Transverse colon (tissue), 4 donors: ENCODE results near the gene GALNT1. TPM values are rescaled to one million over a fixed set of nuclear protein-coding genes. Genes with fewer than 3 reads are reported as not detected.

ENCODE experiments used
- DNase-seq: peaks from one replicate; pipeline ENCODE4 v3.0.0-alpha.2; 2019
- H3K27ac ChIP-seq, 4 donors: fragments of 200-600 bp; sonication (generic); 2 replicates each; pipeline ENCODE4 v1.5.1; 2016 to 2018; ENCODE audit warnings: inconsistent platforms in 4 of 4
- H3K27me3 ChIP-seq: fragments of 200-600 bp; sonication (generic); 2 replicates; pipeline ENCODE4 v1.5.1; 2017; ENCODE audit warnings: inconsistent platforms
- H3K36me3 ChIP-seq, 4 donors: fragments of 200-600 bp; sonication (generic); 2 replicates each; pipeline ENCODE4 v1.5.1; 2017 to 2019; ENCODE audit warnings: inconsistent platforms in 4 of 4
- H3K4me1 ChIP-seq, 4 donors: fragments of 200-600 bp; sonication (generic); 2 replicates each; pipeline ENCODE4 v1.5.1; 2017 to 2020; ENCODE audit warnings: inconsistent platforms in 4 of 4
- H3K4me3 ChIP-seq, 4 donors: fragments of 200-600 bp; sonication (generic); 1 replicate in 1 of 4; 2 replicates in 3 of 4; pipeline versions ENCODE4 v1.5.1 to v1.6.1; 2017 to 2019; ENCODE audit warnings: inconsistent platforms in 4 of 4
- H3K9me3 ChIP-seq, 2 donors: fragments of 200-600 bp; sonication (generic); 2 replicates each; pipeline ENCODE4 v1.5.1; 2017 to 2019; ENCODE audit warnings: inconsistent platforms in 2 of 2
- EP300 ChIP-seq: sonication (generic); formaldehyde crosslinking; IDR thresholded peaks from one replicate; pipeline ENCODE4 v1.6.1; 2017; ENCODE audit warnings: antibody characterized with exemption, low read depth
- POLR2A ChIP-seq: fragments of 450-650 bp; IDR thresholded peaks from one replicate; pipeline ENCODE4 v1.6.1; 2016; ENCODE audit warnings: antibody characterized with exemption, mild to moderate bottlenecking, moderate library complexity
- POLR2AphosphoS5 ChIP-seq, 3 donors: sonication (generic); formaldehyde crosslinking; IDR thresholded peaks; one replicate each; pipeline ENCODE4 v1.6.1; 2016; ENCODE audit warnings: antibody characterized with exemption in 3 of 3
- WGBS, 2 donors: methylation state at CpG; one replicate each; pipeline ENCODE4 v1.1.5; 2018; ENCODE audit warnings: low coverage in 1 of 2; 5-methylcytosine and 5-hydroxymethylcytosine counted together
- in situ Hi-C, 4 donors: fragments of 200-750 bp; cut with MboI; loops; one replicate each; pipeline versions ENCODE4 v1.15.0 to v1.15.1; 2017; ENCODE audit warnings: low sequenced_read_pairs in 3 of 4, low pct_ligation_motif_present in 1 of 4, low pct_unique_long_range_greater_than_20kb in 1 of 4
- intact Hi-C: fragments of 100-400 bp; cut with DNase I; formaldehyde crosslinking; loops from one replicate; pipeline ENCODE4 v1.15.1; 2023; ENCODE audit warnings: low total_unique reads
- total RNA-seq, 4 donors: library from RNA; depleted of rRNA; stranded (reverse); fragments of >200 nt; gene quantifications; one replicate each; pipeline ENCODE4 v1.1.0, GENCODE V29; 2016
- TF ChIP-seq, protein P1 (sequence below), 5 experiments: fragments of 200-600 bp in 3 of 5; fragments of 450-650 bp in 2 of 5; sonication (generic) in 3 of 5; IDR thresholded peaks; 1 replicate in 2 of 5; 2 replicates in 3 of 5; pipeline ENCODE4 v1.5.1; 2016 to 2017; ENCODE audit warnings: antibody characterized with exemption in 5 of 5, inconsistent platforms in 3 of 5, mild to moderate bottlenecking in 2 of 5, moderate library complexity in 1 of 5

Gene GALNT1
- total RNA-seq, 4 donors from 2014 or later = 21.7 to 86.8 (median 57.6) TPM

GRCh38 chr18:35705988-35706387, 124.4 kb downstream of the GALNT1 start:
- WGBS, 2 donors = 96% methylated on average over 10 of the region's 10 CpGs; no CpG with 5 or more reads in 1 of the 2 donors
- no peaks in the 10 kb centered on the region for H3K27me3 ChIP-seq

DNA sequence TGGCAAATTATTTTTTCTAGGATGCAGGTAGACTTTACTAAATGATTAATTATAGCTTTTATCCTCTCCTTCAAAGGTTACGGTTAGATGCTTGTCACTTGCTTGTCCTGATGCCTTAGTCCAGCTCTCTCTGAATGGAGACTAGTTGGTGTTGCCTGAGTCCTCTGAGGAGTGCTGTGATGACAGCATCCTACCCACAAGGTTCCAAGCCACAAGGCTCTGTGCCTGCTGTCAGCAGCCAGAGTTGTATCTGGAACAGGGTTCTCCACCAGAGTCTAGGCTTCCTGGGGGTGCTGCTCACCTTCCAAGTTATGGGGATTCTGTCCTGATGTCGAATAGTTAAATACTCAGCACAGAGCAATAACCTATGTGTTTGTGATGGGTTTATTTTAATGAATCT, 125.7 kb downstream of the GALNT1 start:
- H3K4me1 ChIP-seq = no peaks in the 10 kb centered on the region
- WGBS, 2 donors = 98% methylated on average over 2 of the region's 2 CpGs; no CpG with 5 or more reads in 1 of the 2 donors
- no peak for TF ChIP-seq EP300
- no peak for DNase-seq
- intact Hi-C loops (no loop called here), in situ Hi-C loops (no loop called here)
- H3K27ac ChIP-seq = no peak overlapping the region
- no peaks in the 10 kb centered on the region for H3K27me3 ChIP-seq
- H3K4me3 ChIP-seq = no peak overlapping the region
- no peaks in the 10 kb centered on the region for H3K9me3 ChIP-seq
- H3K36me3 ChIP-seq = peaks cover 0 to 17% (median 0%) of the 10 kb centered on the region in 4 donors

More at GRCh38 chr18:35705988-35706387, 124.4 kb downstream of the GALNT1 start:
- H3K4me1 ChIP-seq = no peaks in the 10 kb centered on the region
- no peak for DNase-seq
- H3K27ac ChIP-seq = no peak overlapping the region
- H3K4me3 ChIP-seq = no peak overlapping the region
- intact Hi-C loops (no loop called here), in situ Hi-C loops (no loop called here)
- peaks cover 0 to 10% (median 0%) of the 10 kb centered on the region in 4 donors for H3K36me3 ChIP-seq
- TF ChIP-seq, protein P1, sequence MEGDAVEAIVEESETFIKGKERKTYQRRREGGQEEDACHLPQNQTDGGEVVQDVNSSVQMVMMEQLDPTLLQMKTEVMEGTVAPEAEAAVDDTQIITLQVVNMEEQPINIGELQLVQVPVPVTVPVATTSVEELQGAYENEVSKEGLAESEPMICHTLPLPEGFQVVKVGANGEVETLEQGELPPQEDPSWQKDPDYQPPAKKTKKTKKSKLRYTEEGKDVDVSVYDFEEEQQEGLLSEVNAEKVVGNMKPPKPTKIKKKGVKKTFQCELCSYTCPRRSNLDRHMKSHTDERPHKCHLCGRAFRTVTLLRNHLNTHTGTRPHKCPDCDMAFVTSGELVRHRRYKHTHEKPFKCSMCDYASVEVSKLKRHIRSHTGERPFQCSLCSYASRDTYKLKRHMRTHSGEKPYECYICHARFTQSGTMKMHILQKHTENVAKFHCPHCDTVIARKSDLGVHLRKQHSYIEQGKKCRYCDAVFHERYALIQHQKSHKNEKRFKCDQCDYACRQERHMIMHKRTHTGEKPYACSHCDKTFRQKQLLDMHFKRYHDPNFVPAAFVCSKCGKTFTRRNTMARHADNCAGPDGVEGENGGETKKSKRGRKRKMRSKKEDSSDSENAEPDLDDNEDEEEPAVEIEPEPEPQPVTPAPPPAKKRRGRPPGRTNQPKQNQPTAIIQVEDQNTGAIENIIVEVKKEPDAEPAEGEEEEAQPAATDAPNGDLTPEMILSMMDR (IDR thresholded peaks at IDR 0.05) = no peak
- TF ChIP-seq EP300 (no peak), POLR2AphosphoS5 (IDR thresholded peaks at IDR 0.05) (no peak), POLR2A (no peak)
- no peaks in the 10 kb centered on the region for H3K9me3 ChIP-seq

DNA sequence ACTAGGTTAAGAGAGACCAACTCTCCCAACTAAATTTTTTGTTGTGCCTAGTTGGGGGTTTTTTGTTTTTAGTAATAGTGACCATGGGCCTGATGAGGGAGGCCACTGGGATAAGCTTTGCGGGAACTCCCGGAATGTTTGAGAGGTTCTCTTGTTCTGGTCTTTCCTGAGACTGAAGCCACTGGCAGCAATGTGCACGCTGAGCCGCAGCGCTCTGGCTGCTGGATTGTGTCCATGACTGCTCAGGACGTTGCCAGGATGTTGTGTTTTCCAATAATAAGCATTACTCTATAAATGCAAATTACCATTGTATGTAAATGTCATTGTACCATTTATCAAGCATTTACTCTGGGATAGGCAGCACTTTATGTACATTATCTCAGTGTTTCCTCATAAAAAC, 126.1 kb downstream of the GALNT1 start:
- WGBS, 2 donors = 20 to 80% methylated on average over 1 to 6 of the region's 6 CpGs
- no peak for TF ChIP-seq POLR2A
- Histone ChIP-seq H3K27me3 (no peaks in the 10 kb centered on the region), H3K27ac (no peak overlapping the region), H3K4me1 (no peaks in the 10 kb centered on the region), H3K36me3 (peaks cover 0 to 17% (median 0%) of the 10 kb centered on the region in 4 donors), H3K9me3 (no peaks in the 10 kb centered on the region), H3K4me3 (no peak overlapping the region)
- in situ Hi-C loops = no loop called here
- intact Hi-C loops = no loop called here
- DNase-seq = no peak

GRCh38 chr18:35710581-35710980, 129.0 kb downstream of the GALNT1 start:
- no peaks in the 10 kb centered on the region for H3K27me3 ChIP-seq
- peaks cover 0 to 10% (median 0%) of the 10 kb centered on the region in 4 donors for H3K4me1 ChIP-seq
- WGBS, 2 donors = 83 to 96% methylated on average over 2 of the region's 2 CpGs
- in situ Hi-C loops = no loop called here
- TF ChIP-seq POLR2AphosphoS5 (IDR thresholded peaks at IDR 0.05) = no peak
- no peak for TF ChIP-seq EP300
- no peak for TF ChIP-seq POLR2A
- TF ChIP-seq, protein P1 (IDR thresholded peaks at IDR 0.05) = no peak
- no peaks in the 10 kb centered on the region for H3K9me3 ChIP-seq
- no peak for DNase-seq
- no peak overlapping the region for H3K4me3 ChIP-seq
- H3K36me3 ChIP-seq = peaks cover 0 to 15% (median 0%) of the 10 kb centered on the region in 4 donors
- intact Hi-C loops = no loop called here
- H3K27ac ChIP-seq = no peak overlapping the region

GRCh38 chr18:35711227-35711626, 129.7 kb downstream of the GALNT1 start:
- peaks cover 0 to 13% (median 0%) of the 10 kb centered on the region in 4 donors for H3K4me1 ChIP-seq
- no peak overlapping the region for H3K27ac ChIP-seq
- in situ Hi-C loops = no loop called here
- H3K36me3 ChIP-seq = peaks cover 0 to 11% (median 0%) of the 10 kb centered on the region in 4 donors
- WGBS, 2 donors = 94 to 100% methylated on average over 2 of the region's 2 CpGs
- H3K4me3 ChIP-seq = no peak overlapping the region
- no peaks in the 10 kb centered on the region for H3K9me3 ChIP-seq
- H3K27me3 ChIP-seq = no peaks in the 10 kb centered on the region
- TF ChIP-seq EP300 (no peak), POLR2AphosphoS5 (IDR thresholded peaks at IDR 0.05) (no peak), POLR2A (no peak)
- TF ChIP-seq, protein P1 (IDR thresholded peaks at IDR 0.05) = no peak
- no peak for DNase-seq
- intact Hi-C loops = no loop called here
